GM21528 (cell line): Measurements from ENCODE around the gene SLC44A1.

Experiments used
- ATAC-seq: cut with Tn5 transposase; IDR thresholded peaks from one replicate; pipeline ENCODE4 v1.9.1; 2021; ENCODE audit warnings: mild to moderate bottlenecking, moderate library complexity; ENCODE audit not compliant: unreplicated experiment, low FRiP score

SLC44A1 gene

GRCh38 chr9:105296445-105296844 is 52.0 kb downstream of the SLC44A1 start:
- no peak for ATAC-seq

- ATAC-seq = no peak
Observed at GRCh38 chr9:105296877-105297287, 52.4 kb downstream of the SLC44A1 start.

GRCh38 chr9:105297442-105298075 is 53.1 kb downstream of the SLC44A1 start:
- no peak for ATAC-seq

GRCh38 chr9:105299190-105299854 is 54.9 kb downstream of the SLC44A1 start:
- ATAC-seq = no peak

GRCh38 chr9:105302728-105303127 is 58.3 kb downstream of the SLC44A1 start:
- no peak for ATAC-seq

GRCh38 chr9:105305856-105306255 is 61.4 kb downstream of the SLC44A1 start:
- no peak for ATAC-seq

GRCh38 chr9:105306351-105307140 is 62.1 kb downstream of the SLC44A1 start:
- no peak for ATAC-seq

- ATAC-seq = no peak
Observed at GRCh38 chr9:105307591-105308130, 63.2 kb downstream of the SLC44A1 start.

- no peak for ATAC-seq
Observed at GRCh38 chr9:105308461-105309341, 64.2 kb downstream of the SLC44A1 start.

GRCh38 chr9:105309531-105309931 is 65.1 kb downstream of the SLC44A1 start:
- ATAC-seq = no peak

- no peak for ATAC-seq
Observed at GRCh38 chr9:105311306-105311705, 66.9 kb downstream of the SLC44A1 start.

GRCh38 chr9:105313238-105313637 is 68.8 kb downstream of the SLC44A1 start:
- no peak for ATAC-seq

- ATAC-seq = no peak
Observed at GRCh38 chr9:105316703-105317102, 72.3 kb downstream of the SLC44A1 start.

GRCh38 chr9:105318729-105319191 is 74.3 kb downstream of the SLC44A1 start:
- no peak for ATAC-seq

- ATAC-seq = no peak
Observed at GRCh38 chr9:105319202-105319813, 74.9 kb downstream of the SLC44A1 start.

GRCh38 chr9:105320568-105320967 is 76.1 kb downstream of the SLC44A1 start:
- no peak for ATAC-seq

- ATAC-seq = no peak
Observed at GRCh38 chr9:105328296-105328695, 83.8 kb downstream of the SLC44A1 start.

- no peak for ATAC-seq
Observed at GRCh38 chr9:105328872-105329718, 84.6 kb downstream of the SLC44A1 start.

GRCh38 chr9:105329719-105330062 is 85.2 kb downstream of the SLC44A1 start:
- no peak for ATAC-seq
